GM18909 (cell line): ENCODE data around the gene CACNA2D3.
"Not testable (repeated sequence)": the region's sequence is repeated elsewhere in the genome, so short reads cannot be mapped to it uniquely, and the experiment has no call there.

Experiments
- ATAC-seq: cut with Tn5 transposase; IDR thresholded peaks from one replicate; pipeline ENCODE4 v1.9.1; 2021; ENCODE audit warnings: mild to moderate bottlenecking; ENCODE audit not compliant: unreplicated experiment, poor library complexity

The CACNA2D3 gene

DNA sequence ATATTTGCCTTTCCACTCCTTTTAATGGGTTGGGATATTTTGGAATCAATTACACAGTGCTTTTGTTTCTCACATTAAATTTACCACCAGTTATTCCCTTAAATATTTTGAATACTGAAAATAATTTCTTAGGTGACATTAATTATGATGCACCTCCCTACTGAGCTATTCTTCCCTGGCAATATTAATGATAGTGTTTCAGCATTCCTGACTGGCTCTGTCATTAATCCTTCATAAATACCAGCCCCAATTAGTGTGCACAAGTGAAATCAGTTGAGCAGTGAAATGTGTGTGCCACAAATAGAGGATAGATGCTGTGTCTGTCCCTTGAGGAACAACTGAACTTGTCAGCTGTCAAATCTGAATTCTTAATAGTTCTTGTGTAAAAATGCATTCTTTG, 304.0 kb downstream of the CACNA2D3 start:
- ATAC-seq, result no peak

DNA sequence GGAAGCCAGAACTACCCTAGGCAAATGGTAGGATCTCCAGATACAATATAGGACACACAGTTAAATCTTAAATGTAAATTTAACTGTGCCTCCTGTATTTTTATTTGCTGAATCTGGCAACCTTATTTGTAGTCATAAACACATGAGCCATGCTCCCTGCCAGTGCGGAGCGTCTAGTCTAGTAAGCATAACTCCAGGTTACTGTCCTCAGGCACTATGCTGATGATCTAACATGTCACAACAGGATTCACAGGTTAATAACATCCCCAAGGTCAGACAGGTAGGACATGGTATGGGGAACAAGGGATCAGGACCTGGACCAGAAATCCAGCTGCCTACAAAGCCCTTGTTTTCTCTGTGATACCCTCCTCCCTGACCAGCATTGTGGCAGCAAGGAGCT, 305.1 kb downstream of the CACNA2D3 start:
- ATAC-seq, result no peak

DNA sequence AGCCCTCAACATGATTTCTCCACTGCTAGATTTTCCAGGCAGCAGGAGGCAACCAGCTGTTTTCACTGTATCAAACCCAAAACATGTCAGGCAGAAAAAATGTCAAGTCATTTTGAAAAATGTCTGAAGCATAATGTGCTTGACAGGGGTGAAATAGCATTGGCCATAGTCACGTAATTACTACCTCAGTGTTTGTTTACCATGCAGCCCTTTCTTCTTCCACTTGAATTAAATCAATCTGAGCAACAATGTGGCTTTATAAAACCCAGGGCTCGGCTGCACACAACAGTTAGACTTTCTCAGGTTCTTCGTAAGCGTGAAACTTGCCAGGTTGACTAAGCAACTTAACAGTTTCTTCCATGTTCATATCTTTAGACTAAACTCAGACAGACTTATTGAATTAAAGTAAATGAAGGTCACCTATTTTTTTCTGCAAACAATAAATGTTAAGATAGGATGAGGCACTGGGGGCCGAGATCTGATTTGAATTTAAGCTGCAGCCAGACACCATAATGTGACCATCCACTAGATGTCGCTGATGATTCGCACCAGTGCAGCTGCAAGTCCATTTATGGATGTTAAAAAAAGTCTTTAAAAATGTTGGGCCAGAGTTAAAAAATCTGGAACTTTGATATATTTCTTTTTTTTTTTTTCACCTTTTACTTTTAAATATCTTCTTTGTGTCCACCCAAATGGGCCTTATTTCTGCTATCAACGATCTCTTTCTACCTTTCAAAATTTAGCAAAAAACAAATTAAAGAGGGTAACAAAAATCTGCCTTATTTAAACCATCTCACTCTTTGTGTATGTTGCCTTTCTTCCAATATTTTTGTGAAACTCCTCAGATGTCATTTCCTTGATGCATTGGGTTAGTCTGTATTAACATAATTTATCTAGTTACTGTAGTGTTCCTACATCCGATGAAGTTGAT, 305.9 kb downstream of the CACNA2D3 start:
- ATAC-seq, result no peak

DNA sequence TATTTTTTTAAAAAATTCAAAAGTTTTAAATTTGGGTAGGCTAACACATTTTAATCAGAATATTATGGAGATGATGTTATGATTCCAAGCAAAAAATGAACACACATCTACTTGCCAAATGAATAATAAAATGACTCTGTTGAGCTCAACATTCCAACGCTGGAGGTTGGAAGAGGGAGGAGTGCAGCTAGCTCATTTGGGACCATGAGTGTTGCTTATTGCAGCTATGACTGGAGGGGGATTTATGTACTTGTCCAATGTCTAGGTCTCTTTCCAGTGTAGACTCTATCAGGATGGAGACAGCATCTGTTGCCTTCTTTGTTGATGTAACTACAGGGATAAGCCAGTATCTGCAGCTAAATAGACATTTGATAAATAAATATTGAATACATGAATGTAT, 310.6 kb downstream of the CACNA2D3 start:
- no peak for ATAC-seq

DNA sequence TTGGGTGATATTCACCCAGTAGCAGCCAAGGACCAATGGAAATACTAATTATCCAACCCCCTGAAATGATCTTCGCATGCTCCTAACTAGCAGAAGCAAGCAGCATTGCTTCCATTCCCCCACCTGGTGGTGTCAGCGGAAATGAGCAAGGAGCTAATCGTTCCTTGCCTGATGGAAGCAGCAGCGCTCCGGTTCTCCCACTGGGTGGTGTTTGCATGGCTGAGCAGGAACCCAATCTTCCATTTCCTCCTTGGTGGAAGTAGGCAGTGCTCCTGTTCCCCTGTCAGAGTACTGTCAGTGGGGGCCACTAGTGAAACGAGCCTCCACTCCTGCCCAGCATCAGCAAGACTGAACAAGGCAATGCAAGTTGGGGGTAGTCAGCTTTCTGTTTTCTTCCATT, 311.5 kb downstream of the CACNA2D3 start:
- no peak for ATAC-seq

DNA sequence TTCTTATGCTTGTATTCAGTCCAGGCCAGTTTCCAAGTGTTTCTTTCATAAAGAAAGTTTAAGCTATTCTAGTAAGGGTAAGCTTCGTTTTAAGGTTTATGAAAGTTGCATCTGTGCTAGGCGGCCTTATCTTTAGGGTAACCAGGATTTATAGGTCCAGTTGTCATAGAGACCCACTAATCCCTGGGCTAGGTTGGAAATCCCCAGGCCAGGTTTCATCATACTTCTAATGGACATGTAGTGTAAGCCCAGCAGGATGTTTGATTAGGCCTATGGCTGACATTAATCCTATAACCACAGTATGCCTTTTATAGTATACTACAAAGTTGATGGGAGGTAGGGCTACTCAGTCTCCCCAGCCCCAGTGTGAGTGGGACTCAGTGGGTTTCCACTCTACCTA, 312.4 kb downstream of the CACNA2D3 start:
- ATAC-seq, result no peak

DNA sequence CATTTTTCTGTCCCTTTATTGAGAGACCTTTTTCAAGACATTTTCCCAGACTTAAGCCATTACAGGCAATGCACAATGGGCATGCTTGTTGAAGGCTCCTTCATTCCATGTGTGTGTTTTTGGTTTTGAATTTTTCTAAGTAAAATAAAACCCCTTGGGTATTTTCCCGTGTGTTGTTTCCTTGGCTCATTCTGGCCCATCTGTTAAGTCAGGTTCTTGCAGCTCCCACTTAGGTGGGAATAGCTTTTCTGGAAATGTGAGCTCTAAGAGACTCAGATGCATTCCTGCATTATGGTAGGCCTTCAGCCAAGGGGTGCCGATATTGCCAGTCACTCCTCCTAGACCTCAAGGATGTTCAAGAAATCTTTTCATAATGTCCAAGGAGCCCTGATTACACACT, 314.9 kb downstream of the CACNA2D3 start:
- no peak for ATAC-seq

DNA sequence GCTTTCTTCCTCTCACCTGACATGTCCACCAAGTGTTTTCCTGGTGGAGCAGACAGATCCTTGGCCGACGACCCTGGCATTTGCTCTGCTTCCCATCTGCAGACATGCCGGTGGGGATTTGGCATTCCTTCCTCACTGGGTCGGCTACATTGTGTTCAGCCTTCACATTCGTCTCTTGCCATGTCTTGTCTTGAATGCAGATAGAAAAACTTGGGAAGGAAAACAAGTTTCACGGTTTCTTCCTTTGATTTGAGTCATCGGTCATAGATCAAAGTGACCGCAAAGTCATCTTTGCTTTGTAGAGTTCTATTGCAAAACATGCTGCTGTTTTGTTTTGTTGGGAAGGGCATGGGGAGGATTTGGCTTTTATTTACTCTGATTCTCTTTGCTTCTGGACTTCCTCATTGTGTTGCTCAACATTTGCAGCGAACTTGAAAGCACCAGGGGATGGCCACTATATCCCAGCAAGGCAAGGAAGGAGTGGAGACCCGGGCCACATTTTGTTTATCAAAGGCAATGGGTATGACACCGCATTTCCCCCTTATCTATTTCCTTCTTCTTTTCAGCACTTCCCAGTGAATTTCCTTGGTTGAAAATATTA, 321.3 kb downstream of the CACNA2D3 start:
- ATAC-seq, result no peak

DNA sequence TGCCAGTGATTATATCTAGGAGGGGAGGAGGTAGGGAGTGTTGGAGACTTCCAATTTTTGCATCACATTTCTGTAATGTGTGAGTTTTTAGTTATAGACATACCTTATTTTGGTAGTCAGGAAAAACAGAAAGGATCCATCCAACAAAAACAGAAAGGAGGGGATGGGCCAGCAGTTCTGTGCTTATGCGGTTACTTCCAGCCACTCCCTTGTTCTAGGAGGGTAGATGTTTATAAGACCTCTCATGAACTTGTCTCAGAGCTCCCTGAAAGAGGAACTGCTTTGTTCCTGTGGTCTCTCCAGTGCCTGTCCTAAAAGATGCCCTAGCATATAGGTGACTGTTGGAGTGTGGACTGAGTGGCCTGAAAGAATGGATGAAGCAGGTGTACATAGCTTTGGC, 323.3 kb downstream of the CACNA2D3 start:
- ATAC-seq, result no peak

DNA sequence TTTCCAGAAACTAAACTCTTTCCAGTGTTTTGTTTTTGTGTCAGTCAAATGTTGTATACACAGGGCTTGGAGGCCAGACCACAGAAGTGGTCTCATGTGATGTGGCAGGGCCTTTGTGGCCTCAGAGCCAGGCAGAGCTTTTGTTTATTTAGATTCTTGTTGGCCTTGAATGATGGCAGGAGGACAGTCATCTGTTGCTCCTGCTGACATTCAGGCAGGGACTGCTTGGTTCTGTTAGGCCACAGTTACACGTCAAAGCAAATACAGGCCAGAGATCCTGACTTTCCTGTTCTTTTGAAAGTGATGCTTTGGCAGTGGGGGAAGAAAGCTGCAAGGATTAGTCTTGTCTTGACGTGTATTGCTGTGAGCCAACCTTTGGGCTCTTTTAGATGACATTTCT, 325.1 kb downstream of the CACNA2D3 start:
- ATAC-seq, result no peak

DNA sequence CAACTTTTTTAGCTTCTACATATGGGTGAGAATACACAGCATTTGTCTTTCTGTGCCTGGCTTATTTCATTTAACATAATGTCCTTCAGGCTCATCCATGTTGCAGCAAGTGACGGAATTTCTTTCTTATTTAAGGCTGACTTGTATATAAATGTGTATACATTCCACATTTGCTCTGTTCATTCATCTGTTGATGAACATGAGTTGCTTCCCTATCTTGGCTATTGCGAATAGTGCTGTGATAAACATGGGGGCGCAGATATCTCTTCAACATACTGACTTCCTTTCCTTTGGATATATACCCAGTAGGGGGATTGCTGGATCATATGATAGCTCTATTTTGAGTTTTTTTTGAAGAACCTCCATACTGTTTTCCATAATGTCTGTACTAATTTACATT, 332.5 kb downstream of the CACNA2D3 start:
- no peak for ATAC-seq

DNA sequence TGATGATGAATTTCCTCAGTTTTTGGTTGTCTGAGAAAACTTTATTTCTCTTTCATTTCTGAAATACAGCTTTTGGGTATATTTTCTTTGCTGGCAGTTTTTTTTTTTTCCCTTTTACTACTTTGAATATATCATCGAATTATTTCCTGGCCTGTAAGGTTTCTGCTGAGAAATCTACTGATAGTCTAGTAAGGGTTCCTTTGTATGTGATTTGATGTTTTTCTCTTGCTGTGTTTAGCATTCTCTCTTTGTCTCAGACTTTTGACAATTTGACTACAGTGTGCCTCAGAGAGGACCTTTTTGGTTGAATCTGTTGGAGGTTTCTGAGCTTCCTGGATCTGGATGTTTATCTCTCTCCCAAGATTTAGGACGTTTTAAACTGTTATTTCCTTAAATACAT, 336.0 kb downstream of the CACNA2D3 start:
- no peak for ATAC-seq

DNA sequence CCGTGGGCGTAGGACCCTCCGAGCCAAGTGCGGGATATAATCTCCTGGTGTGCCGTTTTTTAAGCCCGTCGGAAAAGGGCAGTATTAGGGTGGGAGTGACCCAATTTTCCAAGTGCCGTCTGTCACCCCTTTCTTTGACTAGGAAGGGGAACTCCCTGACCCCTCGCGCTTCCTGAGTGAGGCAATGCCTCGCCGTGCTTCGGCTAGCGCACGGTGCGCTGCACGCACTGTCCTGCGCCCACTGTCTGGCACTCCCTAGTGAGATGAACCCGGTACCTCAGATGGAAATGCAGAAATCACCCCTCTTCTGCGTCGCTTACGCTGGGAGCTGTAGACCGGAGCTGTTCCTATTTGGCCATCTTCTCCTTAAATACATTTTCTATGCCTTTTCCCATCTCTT, 342.2 kb downstream of the CACNA2D3 start:
- not testable (repeated sequence) for ATAC-seq

DNA sequence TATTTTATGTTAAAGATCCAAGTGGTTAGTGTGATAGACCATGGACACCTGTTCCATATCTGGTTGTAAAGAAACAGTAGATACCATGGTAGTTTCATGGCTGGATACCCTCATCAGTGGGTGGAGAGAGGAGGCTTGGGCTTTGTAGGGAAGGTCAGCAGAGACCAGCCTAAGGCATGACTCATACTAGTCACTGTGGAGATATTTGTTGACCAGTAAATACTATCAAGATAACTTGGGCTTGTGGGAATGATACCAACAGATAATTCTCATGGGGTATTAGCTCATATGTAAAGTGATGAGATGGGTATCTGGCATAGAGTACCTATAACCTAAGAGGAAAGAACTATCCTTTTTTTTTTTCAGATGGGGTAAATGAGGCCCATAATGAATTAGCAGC, 354.5 kb downstream of the CACNA2D3 start:
- no peak for ATAC-seq

DNA sequence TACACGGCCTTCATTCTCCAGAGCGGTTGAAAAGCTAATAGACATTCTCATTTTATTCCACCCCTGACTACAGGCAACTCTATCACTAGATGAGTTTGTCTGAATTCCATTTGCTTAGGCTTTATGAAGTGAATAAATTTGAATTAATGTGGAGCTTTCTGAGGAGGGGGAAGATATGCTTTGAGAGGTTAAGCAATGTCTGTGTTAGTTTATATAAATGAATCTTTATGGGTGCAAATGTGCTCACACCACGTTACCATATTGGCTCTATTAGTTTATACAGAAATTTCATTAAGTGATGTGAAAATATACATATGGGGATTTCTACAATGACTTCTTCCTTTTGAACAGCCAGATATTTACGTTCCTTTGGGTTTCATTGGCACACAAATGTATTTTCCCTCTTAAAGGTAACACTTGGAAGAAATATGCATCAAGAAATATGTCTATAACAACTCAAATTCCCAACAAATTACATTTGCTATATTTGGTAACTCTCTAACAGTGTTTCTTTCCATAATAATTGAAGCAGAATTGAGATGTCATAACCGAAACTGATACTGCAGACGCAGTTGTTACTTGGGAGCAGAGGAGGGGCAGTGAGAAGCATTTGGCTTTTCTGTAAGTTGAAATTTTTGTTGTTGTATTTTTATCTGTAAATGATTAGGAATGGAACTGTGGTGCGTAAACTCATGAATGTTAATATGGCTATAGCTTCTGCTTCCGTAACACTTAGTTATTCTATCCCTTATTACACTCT, 359.4 kb downstream of the CACNA2D3 start:
- ATAC-seq, result no peak

DNA sequence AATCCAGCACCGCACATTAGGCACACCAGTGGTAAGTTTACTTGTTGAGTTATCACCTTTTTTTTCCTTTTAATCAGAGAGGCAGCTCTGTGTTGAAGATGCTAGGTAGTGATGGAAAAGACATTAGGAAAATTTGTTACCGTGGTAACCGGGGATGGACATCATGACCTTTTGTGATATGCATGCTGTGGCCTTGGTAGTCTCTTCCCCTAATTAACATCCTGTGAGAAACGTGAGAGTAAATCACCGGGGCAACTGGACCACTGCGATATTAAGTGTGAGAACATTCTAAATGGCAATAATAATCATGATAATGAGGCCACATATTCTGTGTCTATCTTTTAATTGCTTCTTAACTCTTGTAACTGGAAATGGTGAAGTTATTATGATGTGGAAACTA, 362.0 kb downstream of the CACNA2D3 start:
- no peak for ATAC-seq

DNA sequence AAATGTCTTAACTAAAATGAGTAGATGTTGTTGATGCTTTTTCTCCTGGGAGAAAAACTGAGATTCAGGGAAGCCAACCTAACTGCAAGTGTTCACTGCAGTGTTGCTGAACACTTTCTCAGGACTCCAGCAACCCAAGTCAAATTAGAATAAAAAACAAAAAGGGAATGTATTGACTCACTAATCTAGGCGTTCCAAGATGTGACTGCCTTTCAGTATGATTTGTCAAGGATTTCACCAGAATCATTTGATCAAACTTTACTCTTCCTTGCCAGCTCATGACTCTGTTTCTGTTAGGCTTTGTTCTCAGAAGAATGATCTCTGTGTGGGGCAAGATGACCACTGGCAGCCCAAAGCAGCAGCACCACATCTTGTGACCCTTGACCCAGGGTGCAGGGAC, 364.0 kb downstream of the CACNA2D3 start:
- no peak for ATAC-seq

DNA sequence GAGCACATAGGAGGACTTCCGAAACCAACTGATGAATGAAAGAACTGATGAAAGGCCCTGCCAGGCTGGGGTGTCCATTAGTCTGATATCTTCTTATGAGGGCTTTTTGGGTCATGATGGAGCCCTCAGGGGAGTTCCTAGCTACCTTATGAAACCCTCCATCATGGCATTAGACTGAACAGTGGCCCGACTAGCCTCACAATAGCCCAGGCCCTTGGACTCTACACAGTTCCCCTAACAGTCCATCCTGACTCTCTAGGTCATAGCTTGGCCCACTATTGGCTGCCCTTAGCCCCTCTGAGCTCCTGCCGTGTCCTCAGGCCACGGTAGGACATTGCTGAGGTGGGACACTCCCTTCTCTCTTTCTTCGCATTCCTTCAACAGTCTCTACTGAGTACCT, 365.9 kb downstream of the CACNA2D3 start:
- ATAC-seq, result no peak

DNA sequence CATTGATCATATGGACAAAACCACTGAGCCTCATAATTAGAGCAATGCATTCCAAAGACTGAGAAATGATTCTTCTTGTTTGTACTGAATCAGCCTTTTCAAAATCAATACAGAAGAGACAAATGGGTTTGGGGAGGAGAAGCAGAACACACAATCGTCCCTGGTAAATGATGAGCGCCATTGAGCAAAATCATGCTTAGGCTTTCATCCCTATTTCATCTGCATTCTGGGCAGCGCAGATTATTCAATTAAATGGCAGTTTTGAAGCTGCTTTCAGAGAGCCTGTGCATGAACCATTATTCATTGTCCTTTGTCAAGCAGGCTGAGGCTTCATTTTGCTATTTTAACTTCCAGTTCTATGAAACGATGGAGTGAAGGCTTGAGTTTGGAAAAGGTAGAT, 371.9 kb downstream of the CACNA2D3 start:
- ATAC-seq, result no peak

DNA sequence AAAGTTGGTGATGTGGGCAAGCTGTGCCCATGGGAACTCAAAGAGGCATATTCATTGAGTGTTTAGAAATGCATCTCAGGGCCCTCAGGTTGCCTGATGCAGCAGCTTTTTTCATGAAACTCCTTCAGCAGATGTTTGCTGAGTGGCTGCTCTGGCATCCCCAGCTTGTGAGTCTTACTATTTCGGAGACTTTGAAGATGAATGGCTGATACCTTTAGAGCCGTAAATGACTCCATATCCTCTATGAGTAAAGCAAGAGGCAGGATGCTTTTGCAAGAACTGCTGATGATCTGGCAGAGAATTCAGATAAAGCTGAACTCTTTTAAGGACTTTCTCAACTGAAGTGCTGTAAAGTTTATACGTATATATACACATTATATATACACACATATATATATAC, 384.3 kb downstream of the CACNA2D3 start:
- ATAC-seq, result no peak

DNA sequence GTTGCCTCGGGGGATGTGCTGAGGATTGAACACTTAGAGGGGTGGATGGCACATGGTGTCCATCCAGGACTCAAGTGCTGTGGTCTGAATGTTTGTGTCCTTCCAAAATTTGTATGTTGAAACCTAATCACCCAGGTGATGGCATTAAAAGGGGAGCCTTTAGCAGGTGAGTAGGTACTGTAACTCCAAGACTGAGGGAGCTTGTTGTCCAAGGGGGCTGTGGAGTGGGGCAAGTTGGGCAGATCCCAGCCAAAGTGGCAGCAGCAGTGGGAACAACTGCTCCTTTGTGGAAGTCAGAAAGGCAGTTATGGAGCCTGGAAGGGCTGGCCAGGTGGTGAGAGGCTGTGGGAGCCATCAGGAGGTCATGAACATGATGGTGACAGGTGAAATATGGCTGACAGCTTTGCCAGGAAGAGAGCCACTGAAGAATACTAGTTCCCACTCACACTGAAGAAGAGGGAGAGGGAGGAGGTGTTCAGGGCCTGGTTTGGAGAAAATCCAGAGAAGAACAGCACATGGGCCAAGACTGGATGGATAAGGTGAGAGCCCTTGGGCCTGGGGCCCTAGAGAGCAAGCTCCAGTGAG, 385.6 kb downstream of the CACNA2D3 start:
- no peak for ATAC-seq
